ENCODE data around the gene DDX41.
"Not testable (repeated sequence)": the region's sequence is repeated elsewhere in the genome, so short reads cannot be mapped to it uniquely, and the experiment has no call there.

DDX41 gene

DNA sequence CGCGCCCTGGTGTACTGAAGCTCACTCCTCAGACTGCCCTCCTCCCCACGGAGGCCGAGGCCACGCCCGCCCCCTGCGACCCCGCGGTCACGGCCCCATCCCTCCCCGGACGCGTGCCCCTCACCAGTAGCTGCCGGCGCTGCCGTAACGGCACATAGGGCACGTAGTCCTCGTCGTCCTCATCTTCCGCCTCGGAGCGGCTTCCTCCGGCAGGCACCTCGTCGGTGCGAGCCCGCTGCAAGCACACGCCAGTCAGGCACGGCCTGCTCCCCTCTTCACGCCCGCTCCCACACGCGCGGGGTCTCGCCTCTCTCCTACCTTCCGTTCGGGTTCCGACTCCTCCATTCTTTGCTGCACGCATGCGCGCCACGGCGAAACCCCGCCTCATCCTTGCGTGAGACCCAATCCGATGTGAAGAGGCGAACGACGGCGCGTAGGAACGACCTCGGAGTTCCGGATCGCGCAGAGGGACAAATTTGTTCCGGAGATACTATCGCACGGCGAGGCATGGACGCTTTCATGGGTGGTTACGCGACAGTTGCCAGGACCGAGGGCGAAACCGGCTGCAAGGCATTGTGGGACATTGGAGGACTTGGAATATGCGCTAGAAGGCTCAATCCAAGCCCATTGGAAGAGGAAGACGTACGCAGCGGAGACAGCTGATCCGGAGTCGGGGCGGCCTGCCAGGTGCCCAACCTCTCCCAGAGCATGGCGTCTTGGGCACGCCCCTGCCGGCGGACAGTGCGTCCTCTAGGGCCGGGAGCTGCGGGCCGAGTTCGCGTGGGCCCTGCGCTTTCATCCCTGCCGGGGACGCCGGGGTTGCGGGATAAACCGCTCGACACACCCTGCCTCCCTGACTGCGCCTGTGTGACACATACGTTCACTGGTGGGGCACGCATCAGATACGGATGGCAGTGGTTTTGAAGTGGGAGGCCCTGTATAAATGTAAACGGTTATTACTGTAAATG is at the start of gene DDX41:
Gene DDX41 (minus strand): TSS at position 361 of the 968 bp plus-strand sequence. CDS start 16 bp downstream, at position 345.
- DNase-seq (ENCODE audit: low read depth in 1 of 2, low spot score in 1 of 2), result peak; percentile 88 to 91

DNA sequence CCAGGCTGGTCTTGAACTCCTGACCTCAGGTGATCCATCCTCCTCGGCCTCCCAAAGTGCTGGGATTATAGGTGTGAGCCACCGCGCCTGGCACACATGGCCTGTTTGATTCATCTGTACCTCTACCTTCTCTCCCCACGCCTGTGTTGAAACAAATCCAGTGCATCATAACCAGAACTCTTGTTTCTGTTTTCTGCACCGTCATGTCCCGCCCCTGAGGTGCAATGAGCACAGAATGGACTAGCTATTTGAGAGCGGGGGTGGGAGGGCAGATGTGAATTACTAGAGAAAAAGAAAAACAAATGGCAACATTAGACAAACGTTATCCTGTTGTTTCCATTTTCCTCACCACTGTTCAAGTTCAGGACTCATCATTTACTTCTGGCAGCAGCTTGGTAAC is 48.3 kb upstream of the DDX41 start:
- DNase-seq (ENCODE audit: low read depth in 1 of 2, low spot score in 1 of 2), result no peak

DNA sequence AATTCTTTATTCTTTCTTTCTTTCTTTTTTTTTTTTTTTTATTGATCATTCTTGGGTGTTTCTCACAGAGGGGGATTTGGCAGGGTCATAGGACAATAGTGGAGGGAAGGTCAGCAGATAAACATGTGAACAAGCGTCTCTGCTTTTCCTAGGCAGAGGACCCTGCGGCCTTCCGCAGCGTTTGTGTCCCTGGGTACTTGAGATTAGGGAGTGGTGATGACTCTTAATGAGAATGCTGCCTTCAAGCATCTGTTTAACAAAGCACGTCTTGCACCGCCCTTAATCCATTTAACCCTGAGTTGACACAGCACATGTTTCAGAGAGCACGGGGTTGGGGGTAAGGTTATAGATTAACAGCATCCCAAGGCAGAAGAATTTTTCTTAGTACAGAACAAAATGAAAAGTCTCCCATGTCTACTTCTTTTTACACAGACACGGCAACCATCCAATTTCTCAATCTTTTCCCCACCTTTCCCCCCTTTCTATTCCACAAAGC is 42.7 kb upstream of the DDX41 start:
- not testable (repeated sequence) for DNase-seq (ENCODE audit: low read depth in 1 of 2, low spot score in 1 of 2)

DNA sequence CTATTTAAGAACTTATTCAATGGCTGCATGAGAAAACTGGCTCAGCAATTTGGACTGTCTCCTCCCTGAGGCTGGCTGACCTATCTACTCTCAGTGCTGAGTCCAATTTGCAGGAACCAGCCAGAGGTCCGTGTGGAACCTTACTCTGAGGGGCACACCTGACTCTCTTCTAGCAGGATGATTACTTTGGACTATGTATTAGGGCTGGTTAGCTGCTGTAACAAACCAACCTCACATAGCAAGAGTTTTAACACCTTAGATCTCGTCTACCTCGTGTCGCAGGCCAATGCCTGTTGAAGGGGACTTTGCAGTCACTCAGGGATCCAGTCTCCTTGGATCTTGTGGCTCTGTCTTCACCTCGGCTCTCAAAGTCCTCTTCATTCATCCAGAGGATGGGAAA is 41.0 kb upstream of the DDX41 start:
- no peak for DNase-seq (ENCODE audit: low read depth in 1 of 2, low spot score in 1 of 2)

DNA sequence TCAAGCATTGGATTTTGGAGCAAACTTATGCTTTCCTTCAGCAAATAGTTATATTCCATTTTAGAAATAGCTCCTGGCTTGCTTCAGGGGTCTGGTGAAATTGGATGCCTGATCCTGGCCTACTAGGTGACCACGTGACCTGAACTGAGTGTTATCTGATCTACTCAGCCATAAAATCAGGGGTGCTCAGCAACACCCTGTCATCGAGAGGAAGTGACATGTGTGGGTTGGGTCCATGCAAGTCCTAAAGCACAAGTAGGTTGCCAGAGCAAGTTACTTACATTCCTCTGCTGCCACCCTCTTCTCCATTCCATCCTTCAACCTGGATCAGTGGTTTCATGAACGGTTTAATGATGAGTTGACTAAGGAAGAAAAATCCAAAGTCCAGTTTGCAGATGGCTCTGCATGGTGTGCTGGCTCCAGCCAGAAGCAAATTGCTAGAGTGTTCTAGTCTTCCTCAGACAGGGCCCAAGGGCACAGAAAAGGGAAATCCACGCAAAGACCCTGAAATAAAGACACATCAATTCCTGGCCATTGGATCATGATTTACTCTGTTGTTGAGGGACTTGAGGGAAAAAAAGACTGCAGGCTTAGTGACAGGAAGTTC is 40.4 kb upstream of the DDX41 start:
- no peak for DNase-seq (ENCODE audit: low read depth in 1 of 2, low spot score in 1 of 2)

DNA sequence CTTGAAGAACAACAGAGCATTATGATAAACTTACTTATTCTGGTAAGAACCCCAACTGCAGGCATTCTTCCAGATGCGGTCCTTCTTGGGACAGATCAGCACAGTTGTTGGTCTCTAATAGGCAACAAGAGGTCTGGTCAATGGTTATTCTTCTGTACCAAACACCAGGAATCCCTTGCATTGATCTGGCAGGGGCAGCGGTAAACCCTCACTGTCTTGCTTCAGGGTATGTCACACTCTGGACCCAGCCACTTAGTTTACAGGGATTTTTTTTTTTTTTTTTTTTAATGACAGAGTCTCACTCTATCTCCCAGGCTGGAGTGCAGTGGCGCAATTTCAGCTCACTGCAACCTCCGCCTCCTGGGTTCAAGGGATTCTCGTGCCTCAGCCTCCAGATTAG is 38.9 kb upstream of the DDX41 start:
- no peak for DNase-seq (ENCODE audit: low read depth in 1 of 2, low spot score in 1 of 2)

DNA sequence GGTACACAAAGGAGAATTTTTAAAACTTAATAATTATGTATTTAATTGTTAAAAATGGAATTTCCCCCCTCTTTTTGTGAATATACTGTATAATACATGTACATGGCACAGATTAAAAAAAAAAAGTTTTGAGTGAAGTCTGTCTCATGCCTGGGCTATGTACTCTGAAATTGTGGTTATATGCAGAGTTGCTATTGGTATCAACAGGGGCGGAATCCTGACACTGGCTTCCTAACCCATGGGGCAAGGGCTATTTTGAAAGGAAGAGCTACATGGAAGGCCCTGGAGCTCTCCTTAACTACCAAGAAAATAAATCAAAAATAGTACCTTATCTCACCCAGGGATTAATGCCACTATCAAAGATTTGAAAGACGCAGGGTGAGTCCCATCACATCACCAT is 38.5 kb upstream of the DDX41 start:
- DNase-seq (ENCODE audit: low read depth in 1 of 2, low spot score in 1 of 2), result no peak

DNA sequence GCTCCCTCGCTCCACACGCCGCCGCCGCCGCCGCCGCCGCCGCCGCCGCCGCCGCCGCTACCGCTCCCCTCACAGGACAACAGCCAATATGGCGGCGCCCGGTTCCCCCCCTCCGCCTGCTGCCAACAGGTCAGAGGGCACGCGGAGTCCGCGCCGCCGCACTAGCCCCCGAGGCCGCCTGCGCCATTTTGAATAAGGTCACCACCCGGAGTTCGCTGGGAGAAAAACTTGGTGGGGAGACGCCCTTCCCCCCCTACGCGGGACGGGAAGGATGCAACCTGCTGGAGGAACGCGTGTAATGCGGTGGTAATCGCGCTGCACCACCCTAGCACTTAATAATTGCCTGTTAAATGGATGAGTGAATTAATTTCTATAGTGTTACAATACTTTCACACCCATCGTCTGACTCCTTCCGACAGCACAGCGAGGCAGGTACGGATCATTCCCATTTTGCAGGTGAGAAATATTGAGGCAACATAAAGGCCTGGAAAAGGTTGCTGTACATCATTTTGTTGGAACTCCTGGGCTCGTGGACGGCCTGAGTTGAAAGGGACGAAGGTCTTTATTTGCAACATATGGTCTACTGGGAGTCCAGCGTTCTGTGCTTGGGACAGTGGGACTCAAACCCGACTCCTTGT is 37.8 kb upstream of the DDX41 start, which contains the start of gene FAM193B:
Gene FAM193B (minus strand): TSS at position 90 of the 638 bp plus-strand sequence. CDS start 105 bp downstream, outside the sequence.
- peak; percentile 91 to 95 for DNase-seq (ENCODE audit: low read depth in 1 of 2, low spot score in 1 of 2)

DNA sequence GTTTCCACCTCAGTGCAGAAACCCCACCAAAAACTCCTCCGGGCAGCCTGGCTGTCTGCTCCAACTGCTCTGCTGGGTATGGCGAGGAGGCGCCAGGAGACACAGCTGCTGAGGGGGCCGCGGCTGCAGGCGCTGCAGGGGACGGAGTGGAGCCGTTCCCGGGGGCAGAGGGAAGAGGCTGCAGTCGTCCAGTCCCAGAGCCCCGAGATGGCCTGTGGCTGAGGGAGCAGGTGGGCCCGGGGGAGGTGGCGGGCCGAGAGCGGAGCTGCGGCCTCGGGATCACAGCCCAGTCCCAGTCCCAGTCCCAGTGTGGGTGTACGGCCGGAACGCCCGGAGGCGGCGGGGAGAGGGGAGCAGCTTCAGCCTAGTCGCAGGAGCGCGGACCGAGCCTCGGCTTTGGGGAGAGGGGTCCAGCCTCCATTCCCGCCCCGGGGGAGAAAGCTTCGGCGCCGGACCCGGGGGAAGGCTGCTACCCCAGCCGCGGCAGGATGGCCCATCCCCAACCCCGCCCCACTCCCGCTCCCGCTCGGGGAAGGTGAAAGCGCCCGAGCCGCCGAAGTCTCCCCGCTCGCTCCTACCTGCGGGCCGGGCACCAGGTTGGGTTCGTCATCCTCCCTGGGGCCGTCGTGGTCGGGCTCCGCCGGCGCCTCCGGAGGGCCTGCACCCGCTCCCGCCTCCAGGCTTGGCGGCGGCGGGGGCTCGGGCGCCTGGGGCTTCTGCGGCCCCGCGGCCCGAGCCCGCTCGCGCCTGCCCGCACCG is 37.1 kb upstream of the DDX41 start:
- peak; percentile 4 to 26 for DNase-seq (ENCODE audit: low read depth in 1 of 2, low spot score in 1 of 2)

DNA sequence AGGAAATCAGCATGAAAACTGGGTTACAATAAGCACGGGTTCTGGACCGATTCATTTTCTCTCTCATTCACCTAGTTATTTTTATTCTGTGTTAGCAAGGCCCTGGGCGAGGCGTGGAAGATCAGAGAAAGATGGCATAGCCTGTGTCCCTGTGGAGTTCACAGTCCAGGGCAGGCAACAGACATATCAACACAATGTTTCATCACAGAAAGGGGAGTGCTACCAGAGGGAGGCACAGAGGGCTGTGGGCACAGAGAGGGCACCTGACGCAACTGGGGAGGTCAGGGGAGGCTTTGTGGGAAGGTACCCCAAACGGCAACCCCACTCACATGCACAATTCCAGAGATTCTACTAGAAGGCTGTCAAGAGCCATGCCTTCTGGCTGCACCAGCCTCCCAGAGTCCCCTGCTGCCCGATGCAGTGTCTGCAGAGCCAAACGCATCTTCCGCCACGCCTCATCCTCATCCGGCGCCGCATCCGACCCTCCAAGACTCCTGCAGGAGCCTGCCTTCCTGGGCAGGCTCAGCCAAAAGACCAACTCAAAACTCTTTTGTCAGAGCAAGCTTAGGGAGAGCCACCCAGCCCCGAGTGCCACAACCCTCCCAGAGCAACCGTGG is 36.2 kb upstream of the DDX41 start:
- DNase-seq (ENCODE audit: low read depth in 1 of 2, low spot score in 1 of 2), result no peak

DNA sequence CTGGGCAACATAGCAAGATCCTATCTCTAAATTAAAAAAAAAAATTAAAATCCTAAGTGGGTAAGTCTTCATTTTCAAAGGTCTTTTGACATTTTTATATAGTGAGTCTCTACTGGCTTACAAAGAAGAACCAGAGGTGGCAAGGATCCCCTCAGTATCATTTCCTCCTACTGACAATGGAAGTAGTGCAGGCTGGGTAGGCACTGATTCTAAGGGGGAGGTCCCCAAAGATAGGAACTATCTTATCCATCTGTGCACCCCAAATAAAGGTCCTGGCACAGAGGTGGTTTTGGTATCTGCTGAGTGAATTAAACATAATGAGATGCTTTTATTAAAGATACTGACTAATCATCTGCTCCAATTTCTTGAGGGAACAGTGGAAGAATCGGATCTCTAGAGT is 33.4 kb upstream of the DDX41 start:
- no peak for DNase-seq (ENCODE audit: low read depth in 1 of 2, low spot score in 1 of 2)

DNA sequence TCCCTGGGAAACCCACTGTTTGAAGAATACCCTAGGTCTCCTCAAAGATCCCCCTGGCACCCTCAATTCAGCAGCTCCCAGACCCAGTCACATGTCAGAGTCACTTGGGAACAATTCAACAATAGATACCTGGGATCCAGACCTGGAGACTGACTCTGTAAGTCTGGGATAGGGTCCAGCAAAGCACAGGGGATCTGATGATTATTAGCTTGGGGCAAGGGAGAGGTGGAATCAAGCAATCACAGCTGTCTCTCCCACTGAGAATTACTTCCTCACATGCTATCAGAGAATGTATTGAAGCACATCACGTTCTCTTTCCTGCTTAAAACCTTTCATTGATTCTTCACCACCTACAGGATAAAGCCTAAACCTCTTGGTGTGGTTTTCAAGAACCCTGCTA is 31.7 kb upstream of the DDX41 start:
- no peak for DNase-seq (ENCODE audit: low read depth in 1 of 2, low spot score in 1 of 2)

DNA sequence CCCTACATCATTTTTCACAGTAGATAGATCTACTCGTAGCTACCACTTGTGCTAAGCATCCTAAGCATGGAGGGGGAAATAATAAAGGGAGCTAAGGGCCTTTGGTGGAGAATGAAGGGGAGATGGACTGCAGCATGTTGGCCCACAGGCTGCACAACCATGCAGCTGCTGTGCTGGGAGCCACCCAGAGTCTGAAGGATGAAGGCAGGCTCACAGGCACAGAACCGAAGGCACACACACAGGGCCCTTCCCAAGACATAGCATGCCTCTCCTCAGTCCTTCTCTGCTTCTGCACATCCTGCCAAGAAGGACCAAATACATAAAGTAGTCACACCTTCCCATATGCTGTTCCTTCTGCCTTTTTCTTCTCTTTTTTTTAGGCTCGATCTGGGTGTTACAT is 31.0 kb upstream of the DDX41 start:
- DNase-seq (ENCODE audit: low read depth in 1 of 2, low spot score in 1 of 2), result no peak

DNA sequence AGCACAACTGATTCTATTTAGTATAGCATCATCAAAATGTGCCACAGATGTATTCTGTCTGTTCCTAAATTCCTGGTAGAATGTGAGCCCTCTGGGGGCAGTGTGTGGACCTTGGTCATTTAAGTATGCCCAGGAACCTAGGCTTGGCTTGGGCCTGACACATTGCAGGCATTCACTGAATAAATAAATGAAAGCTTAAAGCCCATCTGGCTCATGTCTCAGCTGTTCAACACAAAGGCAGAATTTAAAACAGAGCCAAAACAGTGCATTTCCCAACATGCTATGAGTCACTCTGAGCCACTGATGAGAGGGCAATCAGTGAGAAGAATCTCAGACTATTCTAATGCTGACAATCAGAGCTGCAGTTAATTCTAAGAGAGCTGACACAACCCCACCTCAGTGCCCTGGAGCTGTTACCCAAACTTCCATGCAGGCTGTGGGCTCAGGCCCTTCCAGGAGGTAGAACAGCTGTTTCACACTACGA is 29.5 kb upstream of the DDX41 start:
- no peak for DNase-seq (ENCODE audit: low read depth in 1 of 2, low spot score in 1 of 2)

DNA sequence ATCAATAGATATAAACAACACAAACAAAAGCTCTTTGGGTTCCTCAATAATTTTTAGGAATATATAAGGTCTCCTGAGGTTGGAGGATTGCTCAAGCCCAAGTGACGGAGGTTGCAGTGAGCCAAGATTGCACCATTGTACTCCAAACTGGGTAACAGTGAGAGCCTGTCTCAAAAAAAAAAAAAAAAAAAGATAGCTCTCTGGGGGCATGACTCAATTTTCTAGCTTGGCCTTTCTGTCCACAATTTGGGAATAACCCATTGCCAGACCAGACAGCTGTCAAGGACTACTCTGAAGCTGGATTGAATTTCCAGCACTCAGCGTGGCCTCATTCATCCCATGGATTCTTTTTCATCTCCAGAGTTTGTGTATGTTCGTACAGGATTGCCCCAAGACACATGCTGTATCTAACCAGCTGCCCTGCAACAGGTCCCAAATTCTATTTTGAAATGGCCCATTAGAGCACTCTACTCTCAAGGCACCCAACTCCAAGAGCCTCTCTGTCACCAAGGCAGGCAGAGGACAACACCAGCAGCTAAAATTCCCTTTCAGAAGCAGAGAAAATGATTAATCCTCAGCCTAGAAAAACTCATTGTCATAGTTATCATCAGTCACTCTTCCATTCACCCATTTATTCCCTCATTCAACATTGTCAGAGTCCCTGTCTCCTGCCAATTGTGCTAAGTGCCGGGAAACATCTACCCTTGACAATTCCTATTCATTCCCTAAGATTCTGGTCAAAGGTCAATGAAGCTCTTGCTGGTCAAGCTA is 28.9 kb upstream of the DDX41 start:
- DNase-seq (ENCODE audit: low read depth in 1 of 2, low spot score in 1 of 2), result no peak

DNA sequence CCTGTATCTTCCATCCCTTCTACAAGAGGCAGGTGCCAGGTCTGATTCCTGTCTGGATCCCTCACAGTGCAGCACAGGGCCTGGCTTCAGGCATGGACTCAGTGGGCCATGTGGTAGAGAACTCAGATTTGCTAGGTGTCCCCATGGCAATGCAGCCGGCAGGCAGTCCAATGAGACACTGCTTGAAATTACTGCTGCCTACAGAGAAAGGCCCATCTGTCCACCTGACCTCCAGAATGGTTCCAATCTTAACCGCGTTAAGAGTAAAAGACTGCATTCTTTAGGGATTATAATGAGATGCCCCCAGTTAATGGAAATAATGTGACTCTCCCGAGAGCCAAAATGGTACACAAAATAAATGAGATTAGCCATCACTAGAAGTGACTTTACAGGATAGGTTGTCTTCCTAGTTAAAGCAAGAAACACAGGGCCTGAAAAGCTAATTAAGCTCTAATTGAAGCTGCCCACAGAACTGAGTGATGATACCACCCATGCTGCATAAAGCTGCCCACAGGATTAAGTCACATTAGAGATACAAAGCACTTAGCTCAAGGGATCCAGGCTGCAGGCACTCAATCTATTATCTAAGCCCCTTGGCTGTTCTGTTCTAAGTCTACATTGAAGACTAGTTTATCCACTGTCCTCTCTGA is 26.2 kb upstream of the DDX41 start:
- DNase-seq (ENCODE audit: low read depth in 1 of 2, low spot score in 1 of 2), result no peak

DNA sequence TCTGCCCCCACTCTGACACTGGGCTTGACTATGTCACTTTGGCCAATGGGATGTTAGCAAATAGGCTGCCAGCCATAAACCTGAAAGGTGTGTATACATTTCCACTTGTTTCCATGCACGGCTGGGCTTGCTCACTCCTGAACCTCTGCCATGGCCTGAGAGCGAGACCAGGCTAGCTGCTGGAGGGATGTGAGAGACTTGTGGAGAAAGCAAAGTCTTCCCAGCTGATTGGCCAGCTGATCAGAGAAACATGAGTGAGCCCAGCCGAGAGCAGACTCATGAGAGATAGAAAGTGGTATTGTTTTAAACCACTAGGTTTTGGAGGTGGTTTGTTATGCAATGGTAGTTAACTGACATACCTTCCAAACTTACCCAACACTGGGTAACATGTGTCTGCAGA is 23.7 kb upstream of the DDX41 start:
- no peak for DNase-seq (ENCODE audit: low read depth in 1 of 2, low spot score in 1 of 2)

DNA sequence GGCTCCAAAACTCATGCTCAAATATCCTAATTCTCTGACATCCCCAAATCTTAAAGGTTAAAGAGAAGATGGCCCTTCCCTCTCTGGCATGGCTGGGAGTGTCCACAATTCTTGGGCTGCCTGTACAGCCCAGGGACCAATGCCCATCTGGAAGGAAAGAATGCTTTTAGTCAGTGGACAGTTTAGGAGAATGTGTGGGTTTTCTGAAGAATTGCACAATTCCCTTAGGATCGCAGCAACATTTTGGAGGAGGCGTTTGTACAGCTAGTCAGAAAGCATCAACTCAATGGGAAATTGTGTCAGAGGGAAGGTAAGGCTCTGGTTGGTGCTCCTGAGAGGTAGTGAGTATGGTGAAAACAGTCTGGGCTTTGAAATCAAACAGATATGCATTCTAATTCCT is 22.6 kb upstream of the DDX41 start:
- DNase-seq (ENCODE audit: low read depth in 1 of 2, low spot score in 1 of 2), result no peak

DNA sequence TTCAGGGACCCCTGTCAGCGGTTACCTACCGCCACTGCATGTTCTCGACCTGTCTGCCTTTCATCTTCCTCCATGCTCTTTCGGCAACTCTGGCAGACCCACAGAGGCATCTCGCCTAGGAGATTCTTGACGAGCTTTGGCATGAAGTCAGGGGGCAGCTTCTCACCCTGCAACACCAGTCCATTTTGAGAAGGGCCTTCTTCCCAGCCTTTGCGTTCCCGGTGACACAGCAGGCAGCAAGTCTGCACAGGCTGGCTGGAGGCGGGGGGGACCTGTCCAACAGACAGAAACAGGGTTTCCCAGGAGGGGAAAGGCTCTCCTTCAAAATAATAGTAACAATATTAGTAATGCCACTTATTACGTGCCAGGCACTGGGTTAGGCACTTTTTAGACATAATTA is 22.1 kb upstream of the DDX41 start:
- DNase-seq (ENCODE audit: low read depth in 1 of 2, low spot score in 1 of 2), result no peak
